Endometrial microvascular endothelial cells (primary cell): ENCODE data around the gene TULP4. TPM values are rescaled to one million over a fixed set of nuclear protein-coding genes. Genes with fewer than 3 reads are reported as not detected.
"Not testable (repeated sequence)": the region's sequence is repeated elsewhere in the genome, so short reads cannot be mapped to it uniquely, and the experiment has no call there.

Experiments used
- in situ Hi-C: cut with HindIII; loops from 2 replicates; pipeline ENCODE4 v1.10.0; 2017; ENCODE audit warnings: low sequenced_read_pairs, low pct_unique_long_range_greater_than_20kb; ENCODE audit errors: inconsistent ontology term
- total RNA-seq: library from RNA; depleted of rRNA; stranded (reverse); fragments of >200 nt; gene quantifications from one replicate; pipeline ENCODE4 v1.2.3, GENCODE V29; 2015; ENCODE audit errors: inconsistent ontology term

Gene TULP4
- total RNA-seq, 1 donor from 2014 or later, result 22.7 TPM

DNA sequence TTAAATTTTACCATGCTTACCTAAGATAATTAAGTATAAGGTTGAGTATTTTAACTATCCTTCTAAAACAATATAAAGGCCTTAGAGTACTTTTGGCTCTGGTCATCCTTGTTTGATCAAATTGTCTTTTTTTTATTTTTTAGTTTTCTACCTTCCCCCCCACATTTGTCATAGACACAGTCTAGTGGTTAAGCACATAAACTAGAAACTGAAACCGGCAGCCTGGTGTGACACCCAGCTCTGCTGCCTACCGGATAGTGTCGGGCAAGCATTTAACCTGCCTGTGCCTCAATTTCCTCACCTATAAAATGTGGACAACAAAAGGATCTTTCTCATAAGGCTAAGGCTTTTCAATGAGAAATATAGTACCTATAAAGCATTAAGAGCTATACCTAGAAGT is 21.6 kb upstream of the TULP4 start:
- in situ Hi-C loops, result no loop called here

DNA sequence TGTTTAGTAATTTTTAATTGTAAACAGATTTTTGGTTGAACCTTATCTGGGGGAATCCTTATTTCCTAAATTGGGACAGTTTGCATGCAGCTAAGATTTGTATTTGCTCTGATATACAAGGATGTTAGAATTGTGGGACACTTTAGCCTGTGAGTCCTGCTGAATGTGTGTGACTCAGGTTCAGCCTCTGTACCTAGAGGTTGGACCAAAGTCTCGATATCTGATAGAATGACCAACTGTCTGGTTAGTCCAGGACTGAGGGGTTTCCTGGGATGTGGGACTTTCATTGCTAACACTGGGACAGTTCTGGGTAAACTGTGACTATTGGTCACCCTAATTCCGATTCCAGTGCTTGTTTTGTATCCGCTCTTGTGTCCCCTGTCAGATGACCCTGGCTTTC is 20.2 kb upstream of the TULP4 start:
- in situ Hi-C loops, result no loop called here

DNA sequence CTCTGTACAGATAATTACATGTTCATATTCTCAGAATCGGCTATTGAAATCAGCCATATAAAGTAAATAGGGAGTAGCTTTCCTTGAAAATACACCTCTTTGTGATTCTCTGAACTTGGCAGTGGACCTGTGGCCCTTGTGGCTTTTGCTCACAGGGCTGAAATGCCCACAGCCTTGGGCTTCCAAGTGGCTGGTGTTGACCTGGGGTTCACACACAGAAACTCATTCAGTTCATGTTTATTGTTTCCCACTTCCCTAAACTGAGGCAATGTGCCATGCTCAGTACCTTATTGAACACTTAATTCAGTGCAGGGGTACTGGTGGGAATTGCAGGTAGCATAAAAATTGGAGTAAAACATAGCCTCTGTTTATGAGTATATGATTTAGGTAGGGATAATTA is 19.1 kb upstream of the TULP4 start:
- in situ Hi-C loops, result no loop called here

DNA sequence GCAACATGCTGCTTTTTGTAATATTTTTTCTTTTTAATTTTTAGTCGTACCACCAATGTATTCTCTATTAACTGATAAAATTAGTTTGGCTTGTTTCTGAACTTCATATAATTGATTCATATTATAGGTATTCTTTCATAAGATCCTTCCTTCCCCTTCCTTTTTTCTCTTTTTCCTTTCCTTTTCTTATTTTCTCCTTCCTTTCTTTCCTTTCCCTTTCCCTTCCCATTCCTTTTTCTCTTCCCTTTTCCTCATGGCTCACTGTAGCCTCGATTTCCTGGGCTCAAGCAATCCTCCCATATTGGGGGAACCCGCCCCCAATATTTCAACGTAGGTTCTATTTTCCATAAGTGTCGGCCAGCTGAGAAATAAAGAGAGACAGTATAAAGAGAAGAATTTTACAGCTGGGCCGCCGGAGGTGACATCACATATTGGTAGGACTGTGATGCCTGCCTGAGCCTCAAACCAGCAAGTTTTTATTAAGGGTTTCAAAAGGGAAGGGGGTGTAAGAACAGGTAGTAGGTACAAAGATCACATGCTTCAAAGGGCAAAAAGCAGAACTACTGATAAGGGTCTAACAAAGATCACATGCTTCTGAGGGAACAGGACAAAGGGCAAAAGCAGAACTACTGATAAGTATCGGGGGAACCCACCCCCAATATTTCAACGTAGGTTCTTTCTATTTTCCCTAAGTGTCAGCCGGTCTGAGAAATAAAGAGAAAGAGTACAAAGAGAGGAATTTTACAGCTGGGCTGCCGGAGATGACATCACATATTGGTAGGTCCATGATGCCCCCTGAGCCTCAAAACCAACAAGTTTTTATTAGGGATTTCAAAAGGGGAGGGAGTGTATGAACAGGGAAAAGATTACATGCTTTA is 16.1 kb upstream of the TULP4 start:
- in situ Hi-C loops, result not testable (repeated sequence)

DNA sequence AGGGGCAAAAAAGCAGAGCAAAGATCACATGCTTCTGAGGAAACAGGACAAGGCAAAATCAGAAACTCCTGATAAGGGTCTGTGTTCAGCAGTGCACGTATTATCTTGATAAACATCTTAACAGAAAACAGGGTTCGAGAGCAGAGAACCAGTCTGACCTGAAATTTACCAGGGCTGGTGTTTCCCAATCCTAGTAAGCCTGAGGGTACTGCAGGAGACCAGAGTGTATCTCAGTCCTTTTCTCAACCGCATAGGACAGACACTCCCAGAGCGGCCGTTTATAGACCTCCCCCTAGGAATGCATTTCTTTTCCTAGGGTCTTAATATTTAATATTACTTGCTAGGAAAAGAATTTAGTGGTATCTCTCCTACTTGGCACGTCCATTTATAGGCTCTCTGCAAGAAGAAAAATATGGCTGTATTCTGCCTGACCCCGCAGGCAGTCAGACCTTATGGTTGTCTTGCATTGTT is 15.4 kb upstream of the TULP4 start:
- in situ Hi-C loops, result not testable (repeated sequence)

DNA sequence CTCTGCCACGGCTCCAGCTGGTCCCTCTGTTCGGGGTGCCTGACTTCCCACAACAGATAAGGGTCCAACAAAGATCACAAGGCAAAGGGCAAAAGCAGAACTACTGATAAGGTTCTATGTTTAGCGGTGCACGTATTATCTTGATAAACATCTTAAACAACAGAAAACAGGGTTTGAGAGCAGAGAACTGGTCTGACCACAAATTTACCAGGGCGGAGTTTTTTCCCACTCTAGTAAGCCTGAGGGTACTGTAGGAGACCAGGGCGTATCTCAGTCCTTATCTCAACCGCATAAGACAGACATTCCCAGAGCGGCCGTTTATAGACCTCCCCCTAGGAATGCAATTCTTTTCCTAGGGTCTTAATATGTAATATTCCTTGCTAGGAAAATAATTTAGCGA is 14.6 kb upstream of the TULP4 start:
- in situ Hi-C loops, result not testable (repeated sequence)

DNA sequence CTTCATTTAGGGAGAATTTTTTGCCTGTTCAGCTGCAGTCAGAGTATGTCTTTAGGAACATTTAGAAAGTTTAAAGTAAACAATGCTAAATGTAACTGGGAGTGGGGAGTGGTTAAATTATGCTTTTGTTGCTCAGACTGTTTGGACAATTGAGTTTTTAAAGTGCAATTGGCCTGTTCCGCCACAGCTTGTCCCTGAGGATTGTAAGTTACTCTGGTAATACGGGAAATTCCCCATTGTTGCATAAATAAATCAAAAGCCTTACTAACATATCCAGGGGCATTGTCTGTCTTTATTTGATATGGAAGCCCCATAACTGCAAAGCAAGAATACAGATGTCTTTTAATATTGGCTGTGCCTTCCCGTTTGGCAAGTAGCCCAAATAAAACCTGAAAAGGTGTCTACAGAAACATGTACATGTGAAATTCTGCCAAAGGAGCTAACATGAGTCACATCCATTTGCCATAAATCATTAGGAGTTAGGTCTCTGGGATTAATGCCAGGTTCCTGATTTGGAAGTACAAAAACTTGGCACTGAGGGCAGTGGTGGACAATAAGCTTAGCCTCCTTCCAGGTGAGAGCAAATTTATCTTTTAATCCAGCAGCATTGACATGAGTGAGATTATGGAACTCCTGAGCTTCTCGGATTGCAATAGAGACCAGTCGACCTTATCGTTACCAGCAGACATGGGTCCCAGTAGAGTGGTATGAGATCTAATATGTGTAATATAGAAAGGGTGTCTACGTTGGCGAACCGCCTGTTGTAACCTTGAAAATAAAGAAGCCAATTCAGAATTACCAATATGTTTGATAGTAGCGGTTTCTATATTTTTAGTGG is 11.7 kb upstream of the TULP4 start:
- in situ Hi-C loops, result not testable (repeated sequence)

DNA sequence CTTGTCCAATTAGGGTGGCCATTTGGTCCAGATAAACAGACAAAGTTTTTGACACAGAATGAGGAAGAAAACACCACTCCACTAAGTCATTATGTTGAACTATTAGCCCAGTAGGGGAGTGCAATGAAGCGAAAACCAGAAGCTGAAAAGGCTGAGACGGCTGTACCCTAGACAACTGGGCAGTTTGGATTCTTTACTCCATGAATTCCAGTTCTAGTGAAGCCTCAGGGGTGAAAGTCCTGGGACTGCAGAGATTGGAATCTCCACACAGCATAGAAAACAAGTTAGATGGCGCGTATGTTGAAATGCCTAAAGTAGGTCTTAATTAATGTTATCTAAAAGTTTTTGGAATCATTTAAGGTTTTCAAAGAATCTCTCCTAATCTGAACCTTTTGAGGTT is 10.7 kb upstream of the TULP4 start:
- in situ Hi-C loops, result not testable (repeated sequence)

DNA sequence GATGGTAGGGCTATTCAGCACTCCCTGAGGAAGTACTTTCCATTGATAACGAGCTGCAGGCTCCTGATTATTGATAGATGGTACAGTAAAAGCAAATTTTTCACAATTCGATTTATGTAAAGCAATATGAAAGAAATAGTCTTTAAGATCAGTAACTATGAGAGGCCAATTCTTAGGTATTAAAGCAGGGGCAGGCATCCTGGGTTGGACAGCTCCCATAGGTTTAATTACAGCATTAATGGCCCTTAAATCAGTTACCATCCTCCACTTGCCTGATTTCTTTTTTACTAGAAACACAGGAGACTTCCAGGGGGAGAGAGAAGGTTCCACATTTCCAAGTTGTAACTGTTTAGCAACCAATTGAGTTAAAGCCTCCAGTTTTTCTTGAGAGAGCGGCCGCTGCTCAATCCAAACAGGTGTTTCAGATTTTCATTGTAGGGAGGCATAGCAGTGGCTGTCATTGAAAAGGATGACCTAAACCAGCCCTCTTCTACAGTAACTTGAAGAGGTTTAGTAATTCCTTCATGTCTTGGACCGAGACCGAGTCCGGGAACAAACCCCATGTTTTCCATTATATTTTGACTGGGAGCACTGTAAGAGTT is 10.0 kb upstream of the TULP4 start:
- in situ Hi-C loops, result not testable (repeated sequence)

DNA sequence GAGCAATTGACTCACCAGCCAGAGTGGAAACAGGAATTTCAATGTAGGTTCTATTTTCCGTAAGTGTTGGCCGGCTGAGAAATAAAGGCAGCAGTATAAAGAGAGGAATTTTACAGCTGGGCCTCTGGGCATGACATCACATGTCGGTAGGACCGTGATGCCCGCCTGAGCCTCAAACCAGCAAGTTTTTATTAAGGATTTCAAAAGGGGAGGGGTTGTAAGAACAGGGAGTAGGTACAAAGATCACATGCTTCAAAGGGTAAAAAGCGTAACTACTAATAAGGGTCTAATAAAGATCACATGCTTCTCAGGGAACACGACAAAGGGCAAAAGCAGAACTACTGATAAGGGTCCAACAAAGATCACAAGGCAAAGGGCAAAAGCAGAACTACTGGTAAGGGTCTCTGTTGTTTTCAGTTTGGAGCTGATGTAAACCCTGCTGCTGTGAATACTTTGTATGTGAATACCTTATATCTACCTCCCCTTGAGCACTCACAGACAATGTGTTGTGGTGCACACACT is 9.0 kb upstream of the TULP4 start:
- in situ Hi-C loops, result no loop called here

DNA sequence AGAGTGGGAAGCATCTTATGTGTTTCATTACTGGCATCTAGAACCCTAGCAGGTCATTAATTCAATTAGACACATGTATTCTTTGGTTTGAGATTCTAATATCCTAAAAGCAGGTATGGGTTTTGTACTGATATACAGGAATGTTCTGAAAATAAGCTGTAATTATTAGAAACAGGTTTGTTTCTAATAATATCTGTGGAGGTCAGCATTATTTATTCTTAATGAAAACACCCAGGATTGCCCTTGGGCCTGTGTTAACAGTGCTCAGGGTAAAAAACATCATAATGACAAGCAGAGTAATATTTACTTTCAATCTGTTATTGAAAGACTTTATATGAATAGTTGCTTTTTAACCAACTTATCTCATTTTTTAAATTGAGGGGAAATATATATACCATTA is 8.0 kb upstream of the TULP4 start:
- in situ Hi-C loops, result no loop called here

DNA sequence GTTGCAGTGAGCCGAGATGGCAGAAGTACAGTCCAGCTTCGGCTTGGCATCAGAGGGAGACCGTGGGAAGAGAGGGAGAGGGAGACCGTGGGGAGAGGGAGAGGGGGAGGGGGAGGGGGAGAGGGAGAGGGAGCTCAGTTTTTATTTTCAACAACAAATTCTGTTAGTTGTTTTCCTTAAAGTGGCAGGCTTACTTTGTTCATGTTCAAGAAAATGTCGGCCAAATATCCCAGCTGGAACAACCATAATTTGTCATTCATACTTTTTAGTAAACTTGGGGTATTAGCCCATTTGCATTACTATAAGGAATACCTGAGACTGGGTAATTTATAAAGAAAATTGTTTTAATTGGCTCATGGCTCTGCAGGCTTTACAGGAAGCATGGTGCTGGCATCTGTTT is 2.5 kb upstream of the TULP4 start:
- in situ Hi-C loops, result loop anchor here (10.0 kb wide), 1 partner anchor 155 kb away; no protein-coding TSS in a partner anchor

DNA sequence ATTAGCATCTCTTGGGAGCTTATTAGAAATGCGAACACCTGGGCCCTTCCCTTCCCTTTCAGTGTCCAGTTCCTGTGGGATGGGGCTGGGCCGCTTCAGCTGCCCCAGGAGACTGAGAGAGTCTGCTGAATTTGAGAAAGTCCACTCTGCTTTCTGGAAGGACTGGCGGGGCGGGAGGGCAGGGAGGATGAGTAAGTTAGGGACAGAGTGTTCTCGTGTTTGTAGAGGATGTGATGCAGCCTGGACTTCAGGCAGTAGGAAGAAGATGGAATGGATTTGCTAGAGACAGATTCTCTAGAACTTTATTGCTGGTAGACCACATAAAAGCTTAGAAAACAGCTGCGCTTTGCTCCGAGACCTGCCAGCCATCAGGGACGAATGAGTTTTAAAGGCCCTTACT is 1.1 kb upstream of the TULP4 start:
- in situ Hi-C loops, result loop anchor here (10.0 kb wide), 1 partner anchor 156 kb away; no protein-coding TSS in a partner anchor

DNA sequence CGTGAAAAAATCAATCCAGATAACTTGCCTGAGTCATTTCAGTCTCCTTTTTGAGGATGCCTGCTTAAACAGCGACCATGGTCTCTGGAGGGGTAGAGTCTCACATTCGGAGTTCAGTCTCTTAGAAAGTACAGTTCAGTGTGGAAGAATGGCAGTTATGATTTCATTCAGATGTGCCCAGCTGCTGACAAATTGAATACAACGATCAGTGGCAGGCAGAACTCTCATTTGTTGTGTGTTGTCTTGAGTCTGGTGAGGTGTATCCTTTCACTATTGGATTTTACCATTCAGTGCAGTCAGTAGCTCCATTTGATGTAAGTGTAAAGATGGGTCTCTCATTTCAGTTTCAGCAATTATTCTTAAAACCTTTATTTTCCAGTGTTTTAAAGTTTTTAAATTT is 639 bp upstream of the TULP4 start:
- in situ Hi-C loops, result loop anchor here (10.0 kb wide), 1 partner anchor 157 kb away; no protein-coding TSS in a partner anchor

DNA sequence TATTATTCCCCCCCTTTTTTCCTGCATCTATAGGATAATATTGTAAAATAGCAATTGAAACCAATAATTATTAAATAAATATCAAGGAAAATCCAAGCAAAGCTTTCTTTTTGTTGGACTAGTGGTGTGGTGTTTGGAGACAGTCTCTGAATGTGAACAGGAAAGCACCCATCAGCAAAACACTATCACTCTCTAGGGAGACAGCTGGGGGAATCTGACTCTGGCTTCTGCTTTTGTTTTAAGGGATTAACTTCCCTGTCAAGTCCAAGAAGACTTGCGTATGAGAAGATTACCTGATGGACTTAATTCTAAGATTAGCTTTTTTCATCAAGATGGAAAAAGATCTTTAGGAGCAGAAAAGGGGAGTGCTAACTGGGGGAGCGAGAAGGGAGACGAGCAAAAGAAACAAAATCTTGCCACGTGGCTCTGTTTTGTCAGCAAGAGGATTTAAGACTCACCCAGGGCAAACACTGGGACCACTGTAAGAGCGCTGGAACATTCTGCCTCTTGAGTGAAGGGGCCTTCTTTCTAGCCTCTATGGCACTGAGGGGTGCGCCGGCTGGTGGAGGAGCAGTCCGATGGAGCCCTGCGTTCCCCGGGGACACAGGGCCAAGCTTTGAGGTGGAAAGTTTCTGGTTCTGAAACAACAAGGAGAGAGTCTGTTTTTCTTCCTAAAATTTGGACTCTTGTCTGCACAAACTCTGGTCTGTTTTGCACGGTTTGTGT is 570 bp downstream of the TULP4 start:
- in situ Hi-C loops, result loop anchor here (10.0 kb wide), 1 partner anchor 158 kb away; no protein-coding TSS in a partner anchor

DNA sequence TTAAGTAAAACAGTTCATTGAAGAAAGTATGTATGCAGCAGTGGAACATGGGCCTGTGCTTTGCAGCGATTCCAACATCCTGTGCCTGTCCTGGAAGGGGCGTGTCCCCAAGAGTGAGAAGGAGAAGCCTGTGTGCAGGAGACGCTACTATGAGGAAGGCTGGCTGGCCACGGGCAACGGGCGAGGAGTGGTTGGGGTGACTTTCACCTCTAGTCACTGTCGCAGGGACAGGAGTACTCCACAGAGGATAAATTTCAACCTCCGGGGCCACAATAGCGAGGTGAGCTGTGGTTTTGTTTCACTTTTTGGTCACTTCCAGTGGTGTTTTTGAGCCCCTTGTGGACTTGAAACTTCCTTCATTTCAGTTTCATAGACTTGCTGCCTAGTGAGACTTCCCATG is 1.7 kb downstream of the TULP4 start:
- in situ Hi-C loops, result loop anchor here (10.0 kb wide), 1 partner anchor 159 kb away; no protein-coding TSS in a partner anchor

DNA sequence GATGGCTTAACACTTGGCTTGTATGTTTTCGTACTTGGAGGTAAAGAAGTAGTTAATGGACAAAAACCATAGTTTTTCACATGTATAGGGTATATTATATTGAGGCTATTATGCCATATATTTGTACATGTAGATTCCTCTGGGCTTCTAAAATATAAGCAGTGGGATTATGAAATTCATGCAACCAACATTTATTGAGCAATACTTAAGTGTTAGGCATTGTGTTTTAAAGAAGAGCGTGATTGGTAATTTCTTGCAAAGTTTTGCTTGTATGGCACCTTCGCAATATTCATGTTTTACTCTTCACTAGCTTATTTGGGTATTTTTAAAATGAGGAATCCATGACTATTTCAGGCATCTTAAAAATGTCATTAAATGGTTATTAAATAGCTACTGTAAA is 2.5 kb downstream of the TULP4 start:
- in situ Hi-C loops, result loop anchor here (10.0 kb wide), 1 partner anchor 160 kb away; no protein-coding TSS in a partner anchor

DNA sequence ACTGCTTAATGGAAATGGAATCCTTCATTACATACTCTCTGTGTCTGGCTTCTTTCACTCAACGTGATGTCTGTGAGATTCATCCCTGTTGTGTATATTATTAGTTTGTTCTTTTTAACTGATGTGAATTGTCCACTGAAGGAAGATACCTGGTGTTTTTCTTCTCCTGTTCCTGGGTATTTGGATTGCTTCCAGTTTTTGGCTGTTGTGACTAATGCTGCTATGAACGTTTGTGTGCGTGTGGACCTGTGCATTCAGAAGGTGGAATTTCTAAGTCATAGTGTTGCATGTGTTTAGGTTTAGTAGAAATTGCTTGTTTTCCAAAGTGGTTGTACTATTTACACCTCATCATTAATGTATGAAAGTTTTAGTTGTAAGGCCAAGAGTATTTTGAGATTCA is 3.8 kb downstream of the TULP4 start:
- in situ Hi-C loops, result loop anchor here (10.0 kb wide), 1 partner anchor 161 kb away; no protein-coding TSS in a partner anchor
